A673 (cell line): ENCODE results near the gene TRIM10. TPM values are rescaled to one million over a fixed set of nuclear protein-coding genes. Genes with fewer than 3 reads are reported as not detected.

Source experiments
- BruUV-seq: library from RNA; stranded (reverse); fragments of 400-500 nt; replicated peaks from 2 replicates; lab custom pipeline; 2021; lab: Mats Ljungman, UMichigan
- CTCF ChIA-PET: fragments of 300-600 bp; sonication (Branson Sonifier 250); formaldehyde crosslinking; loops from one replicate; lab custom pipeline; 2022; ENCODE audit warnings: antibody characterized with exemption; lab: Charles Lee
- POLR2A ChIA-PET: fragments of 300-600 bp; sonication (Branson Sonifier 250); formaldehyde crosslinking; loops from one replicate; lab custom pipeline; 2022; ENCODE audit warnings: antibody characterized with exemption; ENCODE audit not compliant: low non-redundant PET; lab: Charles Lee
- DNase-seq: peaks from one replicate; pipeline ENCODE4 v3.0.0-alpha.2; 2015; ENCODE audit warnings: low spot score
- H3K27ac ChIP-seq: fragments of 200-600 bp; sonication (generic); 2 replicates; pipeline ENCODE4 v1.5.1; 2016; ENCODE audit warnings: mixed run types, low read depth, mild to moderate bottlenecking, mixed read lengths, antibody characterized with exemption, low read length; ENCODE audit not compliant: poor library complexity, severe bottlenecking
- H3K27me3 ChIP-seq: fragments of 200-600 bp; sonication (generic); replicated peaks from 2 replicates; pipeline ENCODE4 v1.6.1; 2017; ENCODE audit warnings: mixed run types, low read depth, mild to moderate bottlenecking, mixed read lengths, antibody characterized with exemption, low read length; ENCODE audit not compliant: insufficient read depth, poor library complexity
- H3K36me3 ChIP-seq: fragments of 200-600 bp; sonication (generic); 2 replicates; pipeline ENCODE4 v1.6.1; 2016; ENCODE audit warnings: mixed run types, mild to moderate bottlenecking, mixed read lengths, antibody characterized with exemption, low read length; ENCODE audit not compliant: insufficient read depth, poor library complexity, severe bottlenecking
- H3K4me1 ChIP-seq: fragments of 200-600 bp; sonication (generic); 2 replicates; pipeline ENCODE4 v1.6.1; 2017; ENCODE audit warnings: mixed run types, mild to moderate bottlenecking, mixed read lengths, antibody characterized with exemption, low read length; ENCODE audit not compliant: insufficient read depth, poor library complexity, severe bottlenecking
- H3K4me3 ChIP-seq: fragments of 200-600 bp; sonication (generic); 2 replicates; pipeline ENCODE4 v1.5.1; 2016; ENCODE audit warnings: low read depth, mixed run types, mild to moderate bottlenecking, mixed read lengths, low read length; ENCODE audit not compliant: poor library complexity, severe bottlenecking
- H3K9me3 ChIP-seq: fragments of 200-600 bp; sonication (generic); 2 replicates; pipeline ENCODE4 v1.6.1; 2016; ENCODE audit warnings: mixed run types, low read depth, mild to moderate bottlenecking, mixed read lengths, antibody characterized with exemption, low read length; ENCODE audit not compliant: poor library complexity, severe bottlenecking
- CTCF ChIP-seq: fragments of 300-800, 200-600 bp; sonication (generic); conservative IDR thresholded peaks from 2 replicates; pipeline ENCODE4 v1.5.1; 2017; ENCODE audit warnings: low read depth, mild to moderate bottlenecking, antibody characterized with exemption, low read length, moderate library complexity, mixed read lengths
- EZH2 ChIP-seq: fragments of 200-600 bp; sonication (generic); IDR thresholded peaks from 2 replicates; pipeline ENCODE4 v1.6.1; 2017; ENCODE audit warnings: borderline replicate concordance, low read depth, mild to moderate bottlenecking, mixed read lengths, antibody characterized with exemption, low read length; ENCODE audit not compliant: poor library complexity, severe bottlenecking
- intact Hi-C: fragments of 100-400 bp; cut with micrococcal nuclease; formaldehyde crosslinking; loops from one replicate; pipeline ENCODE4 v1.10.0; 2022; ENCODE audit not compliant: unreplicated experiment
- total RNA-seq: library from RNA; stranded (reverse); gene quantifications from 2 replicates; pipeline ENCODE4 v1.2.3, GENCODE V29; 2021

The TRIM10 gene
- total RNA-seq, 1 experiment from 2014 or later: not detected

GRCh38 chr6:30129265-30130178 lies 31.5 kb downstream of the TRIM10 start:
- no TSS peak for BruUV-seq
- TF ChIP-seq CTCF (no peak), EZH2 (no peak)
- Histone ChIP-seq H3K27me3 (peaks cover 41% of the 10 kb centered on the region), H3K27ac (no peak overlapping the region), H3K4me1 (no peaks in the 10 kb centered on the region), H3K9me3 (no peaks in the 10 kb centered on the region), H3K36me3 (no peaks in the 10 kb centered on the region), H3K4me3 (no peak overlapping the region)
- ChIA-PET POLR2A (no interaction called here), CTCF (interaction anchor here (4.0 kb wide), 1 partner anchor 26 kb away, joined by 47 read pairs; no protein-coding TSS in a partner anchor)
- intact Hi-C loops: loop anchor here (5.0 kb wide), 1 partner anchor 282 kb away; no protein-coding TSS in a partner anchor
- no peak for DNase-seq

- H3K4me1 ChIP-seq: no peaks in the 10 kb centered on the region
- H3K36me3 ChIP-seq: no peaks in the 10 kb centered on the region
- intact Hi-C loops: no loop called here
- DNase-seq: no peak
- ChIA-PET POLR2A (no interaction called here), CTCF (no interaction called here)
- H3K9me3 ChIP-seq: no peaks in the 10 kb centered on the region
- BruUV-seq: no TSS peak
- TF ChIP-seq EZH2 (no peak), CTCF (no peak)
- no peak overlapping the region for H3K27ac ChIP-seq
- no peak overlapping the region for H3K4me3 ChIP-seq
- peaks cover 37% of the 10 kb centered on the region for H3K27me3 ChIP-seq
Measured at GRCh38 chr6:30127238-30128093, 33.5 kb downstream of the TRIM10 start.

GRCh38 chr6:30122515-30122914 lies 38.5 kb downstream of the TRIM10 start:
- no peak for DNase-seq
- no TSS peak for BruUV-seq
- Histone ChIP-seq H3K27me3 (peaks cover 3% of the 10 kb centered on the region), H3K36me3 (no peaks in the 10 kb centered on the region), H3K27ac (no peak overlapping the region), H3K4me1 (no peaks in the 10 kb centered on the region), H3K9me3 (no peaks in the 10 kb centered on the region), H3K4me3 (no peak overlapping the region)
- no peak for TF ChIP-seq CTCF
- no peak for TF ChIP-seq EZH2
- ChIA-PET CTCF (no interaction called here), POLR2A (no interaction called here)
- intact Hi-C loops: no loop called here
